GM12872 (cell line): ENCODE data around the gene SPSB4.
A peak's percentile ranks its signal among the peaks of the same experiment; 100 is the strongest.

Experiments used
- TF ChIP-seq, protein P1 (sequence below): IDR thresholded peaks from 3 replicates; pipeline ENCODE4 v1.5.1; 2011; ENCODE audit warnings: low read depth, mild to moderate bottlenecking, low read length, moderate library complexity; ENCODE audit not compliant: insufficient read depth

SPSB4 gene

DNA sequence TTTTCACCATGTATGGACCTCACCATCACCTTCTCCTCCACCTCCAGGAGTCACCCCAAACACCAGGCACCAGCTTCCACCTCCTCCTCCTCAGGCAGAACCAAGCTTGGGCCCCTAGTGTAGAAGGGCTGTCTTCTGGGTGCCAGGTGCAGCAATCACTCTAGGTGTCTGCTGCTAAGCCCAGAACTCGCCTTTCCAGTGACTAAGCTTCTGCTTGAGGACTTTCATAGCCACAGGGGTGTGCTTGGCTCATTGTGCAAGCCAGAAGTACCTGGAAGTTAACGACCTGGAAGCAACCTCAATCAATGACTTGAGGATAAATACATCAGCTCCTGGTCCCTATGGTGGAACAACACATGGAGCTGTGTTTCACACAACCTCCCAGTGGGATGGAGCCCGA is 130.7 kb downstream of the SPSB4 start:
- TF ChIP-seq, protein P1, sequence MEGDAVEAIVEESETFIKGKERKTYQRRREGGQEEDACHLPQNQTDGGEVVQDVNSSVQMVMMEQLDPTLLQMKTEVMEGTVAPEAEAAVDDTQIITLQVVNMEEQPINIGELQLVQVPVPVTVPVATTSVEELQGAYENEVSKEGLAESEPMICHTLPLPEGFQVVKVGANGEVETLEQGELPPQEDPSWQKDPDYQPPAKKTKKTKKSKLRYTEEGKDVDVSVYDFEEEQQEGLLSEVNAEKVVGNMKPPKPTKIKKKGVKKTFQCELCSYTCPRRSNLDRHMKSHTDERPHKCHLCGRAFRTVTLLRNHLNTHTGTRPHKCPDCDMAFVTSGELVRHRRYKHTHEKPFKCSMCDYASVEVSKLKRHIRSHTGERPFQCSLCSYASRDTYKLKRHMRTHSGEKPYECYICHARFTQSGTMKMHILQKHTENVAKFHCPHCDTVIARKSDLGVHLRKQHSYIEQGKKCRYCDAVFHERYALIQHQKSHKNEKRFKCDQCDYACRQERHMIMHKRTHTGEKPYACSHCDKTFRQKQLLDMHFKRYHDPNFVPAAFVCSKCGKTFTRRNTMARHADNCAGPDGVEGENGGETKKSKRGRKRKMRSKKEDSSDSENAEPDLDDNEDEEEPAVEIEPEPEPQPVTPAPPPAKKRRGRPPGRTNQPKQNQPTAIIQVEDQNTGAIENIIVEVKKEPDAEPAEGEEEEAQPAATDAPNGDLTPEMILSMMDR = no peak

DNA sequence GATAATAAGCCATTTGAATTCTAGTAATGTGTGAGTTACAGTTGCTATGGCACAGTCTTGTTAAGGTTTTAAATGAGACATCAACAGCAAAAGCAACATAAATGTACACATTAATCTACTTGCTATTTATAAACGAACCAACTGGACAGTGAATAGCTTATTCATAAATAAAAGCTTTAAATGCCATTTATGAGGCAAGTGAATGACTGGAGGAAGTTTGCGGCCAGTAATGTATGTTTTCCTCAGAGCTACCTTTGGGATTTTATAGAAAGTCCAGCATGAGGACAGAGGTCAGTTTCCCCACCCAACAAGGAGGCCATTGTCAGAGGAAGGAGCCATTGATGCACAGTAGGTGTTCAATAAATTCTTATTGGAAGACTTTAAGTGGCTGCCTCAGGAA is 132.5 kb downstream of the SPSB4 start:
- TF ChIP-seq, protein P1 = no peak

DNA sequence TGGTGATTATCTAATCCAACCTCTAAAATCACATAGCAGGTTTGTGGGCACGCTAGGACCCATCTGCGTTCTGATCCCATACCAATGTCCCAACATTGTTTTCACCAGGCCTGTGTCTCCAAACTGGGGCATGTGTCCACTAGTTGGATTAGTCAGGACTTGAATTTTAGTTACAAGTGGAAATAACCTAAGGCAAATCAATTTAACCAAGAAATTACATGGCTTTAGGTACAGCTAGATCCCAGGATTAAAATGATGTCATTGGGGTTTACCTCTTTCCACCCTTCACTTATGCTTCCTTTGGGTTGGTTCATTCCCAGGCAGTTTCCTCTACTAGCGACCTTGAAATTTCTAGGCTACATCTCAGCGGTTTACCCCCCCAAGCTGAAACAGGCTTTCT is 133.3 kb downstream of the SPSB4 start:
- TF ChIP-seq, protein P1 = no peak

DNA sequence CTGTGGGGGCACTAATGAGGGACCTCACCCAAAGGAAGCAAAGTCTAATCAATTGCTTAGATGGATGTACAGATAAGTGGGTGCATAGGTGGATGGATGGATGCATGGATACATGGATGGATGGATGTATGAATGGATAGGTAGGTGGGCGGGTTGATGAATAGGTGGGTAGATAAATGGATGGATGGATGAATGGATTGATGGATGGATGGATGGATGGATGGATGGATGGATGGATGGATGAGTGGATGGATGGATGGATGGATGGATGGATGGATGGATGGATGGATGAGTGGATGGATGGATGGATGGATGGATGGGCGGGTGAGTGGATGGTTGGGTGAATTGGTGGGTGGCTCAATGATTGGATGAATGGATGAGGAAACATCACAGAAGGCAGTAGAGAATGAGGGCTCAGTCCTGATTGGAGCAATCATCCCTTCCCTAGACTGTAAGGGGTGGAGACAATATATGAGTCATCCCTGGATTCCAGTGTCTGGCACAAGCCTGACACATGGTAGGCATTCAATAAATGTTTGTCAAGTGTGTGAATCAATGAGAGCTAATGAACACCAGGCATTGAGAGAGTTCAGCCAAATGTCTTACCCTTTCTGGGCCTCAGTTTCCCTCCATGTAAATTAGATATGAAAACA is 140.1 kb downstream of the SPSB4 start:
- TF ChIP-seq, protein P1 = no peak

DNA sequence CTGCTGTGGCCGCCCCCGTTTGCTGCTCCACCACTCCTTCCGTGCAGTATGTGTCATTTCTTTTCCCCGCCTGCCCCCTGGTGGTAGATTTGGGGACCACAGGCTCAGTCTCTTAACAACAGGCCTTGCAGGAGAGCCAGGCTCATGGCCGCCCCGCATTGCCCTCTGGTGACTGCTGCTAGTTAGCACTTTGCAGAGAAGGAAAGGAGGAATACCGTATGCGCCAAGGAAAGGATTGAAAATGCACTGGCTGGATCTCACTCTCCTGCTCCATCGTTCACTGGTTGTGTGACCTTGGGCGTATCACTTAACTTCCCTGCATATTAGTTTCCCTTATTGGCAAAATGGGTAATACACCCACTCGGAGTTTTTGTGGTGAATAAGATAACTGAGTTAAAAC is 141.2 kb downstream of the SPSB4 start:
- TF ChIP-seq, protein P1 = peak; percentile 92

DNA sequence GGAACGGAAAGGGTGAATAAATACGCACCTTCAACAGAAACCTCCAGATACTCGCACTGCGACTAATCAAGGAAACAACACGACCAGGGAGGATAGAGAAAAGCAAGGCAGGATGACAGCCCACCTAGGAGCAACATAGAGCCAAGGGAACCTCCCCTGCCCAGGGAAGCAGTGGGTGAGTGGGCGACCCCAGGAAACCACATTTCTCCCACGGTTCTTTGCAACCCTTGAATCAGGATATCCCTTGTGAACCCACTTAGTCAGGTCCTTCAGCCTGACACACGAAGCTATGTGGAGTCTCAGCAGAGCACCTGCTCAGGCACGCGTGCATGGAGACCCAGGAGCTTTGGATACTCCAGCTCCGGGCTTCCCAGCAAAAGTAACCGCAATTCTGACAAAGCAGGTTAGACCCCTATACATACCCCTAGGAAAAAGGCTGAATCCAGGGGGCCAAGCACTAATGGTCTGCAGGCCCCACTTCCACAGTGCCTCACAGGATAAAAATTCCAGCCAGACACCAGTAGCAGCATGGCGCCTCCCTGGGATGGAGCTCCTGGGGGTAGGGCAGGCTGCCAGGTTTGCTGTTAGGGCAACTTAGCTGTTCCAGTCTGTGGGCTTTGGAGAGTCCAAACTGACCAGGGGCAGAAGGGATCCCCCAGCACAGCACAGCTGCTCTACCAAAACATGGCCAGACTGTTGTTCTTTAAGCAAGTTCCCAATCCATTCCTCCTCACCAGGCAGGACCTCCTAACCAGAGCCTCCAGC is 142.1 kb downstream of the SPSB4 start:
- TF ChIP-seq, protein P1 = no peak
